ENCODE results near the gene PRPF6.

The PRPF6 gene

DNA sequence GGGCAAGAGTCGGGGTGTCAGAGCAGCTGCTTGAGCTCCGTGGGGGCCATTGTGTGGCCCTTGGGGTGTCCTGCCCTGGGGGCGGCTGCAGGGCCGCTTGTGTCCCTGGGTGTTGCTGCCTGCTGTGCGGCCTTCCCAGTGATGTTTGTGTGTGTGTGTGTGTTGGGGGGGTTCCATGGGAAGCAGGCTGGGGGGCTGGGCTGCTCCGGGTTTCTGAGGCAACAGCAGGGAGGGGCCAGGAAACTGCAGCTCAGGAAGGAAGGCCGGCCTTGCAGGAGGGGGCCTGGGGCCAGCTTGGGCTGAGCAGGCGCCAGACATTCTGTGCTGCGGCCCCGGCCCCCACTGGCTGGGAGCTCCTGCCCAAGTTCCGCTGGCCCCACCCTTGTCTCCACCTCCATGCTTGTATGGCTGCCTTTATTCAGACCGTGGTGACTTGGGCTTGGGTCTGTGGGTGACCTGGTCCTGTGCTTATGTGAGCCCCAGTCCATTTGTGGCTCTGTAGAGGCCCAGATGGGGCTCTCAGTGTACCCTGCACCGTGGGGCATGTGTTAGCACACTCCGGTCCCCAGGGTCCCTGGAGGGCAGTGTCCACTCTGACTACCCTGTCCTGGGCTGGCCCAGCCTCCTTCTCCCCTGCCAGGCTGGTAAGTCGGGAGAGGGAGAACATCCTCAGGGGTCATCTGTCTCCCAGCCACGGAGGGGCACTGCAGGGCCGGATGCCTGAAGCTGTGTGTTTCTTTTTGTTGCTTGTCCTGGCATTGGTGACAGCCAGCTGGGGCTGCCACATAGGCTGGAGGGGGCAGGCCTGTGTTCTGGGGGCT is 73.1 kb downstream of the PRPF6 start:
- Histone ChIP-seq H3K27me3 (ENCODE audit: control insufficient read depth, insufficient read depth, low read length) (peaks cover 5% of the 10 kb centered on the region), H3K9me3 (ENCODE audit: control insufficient read depth, insufficient read depth, low read length) (no peaks in the 10 kb centered on the region), H3K4me1 (ENCODE audit: control insufficient read depth, insufficient read depth, low read length) (peaks cover 8% of the 10 kb centered on the region; the same call in 1 of the 2 replicates), H3K36me3 (ENCODE audit: control insufficient read depth, insufficient read depth, low read length) (no peaks in the 10 kb centered on the region), H3K4me3 (ENCODE audit: low read length) (no peak overlapping the region), H3K27ac (ENCODE audit: low read length) (no peak overlapping the region)
- no peak for DNase-seq (ENCODE audit: low read depth, low spot score)
- no CpG with 5 or more reads among the region's 17 CpGs for WGBS (ENCODE audit: insufficient coverage, insufficient read length)

DNA sequence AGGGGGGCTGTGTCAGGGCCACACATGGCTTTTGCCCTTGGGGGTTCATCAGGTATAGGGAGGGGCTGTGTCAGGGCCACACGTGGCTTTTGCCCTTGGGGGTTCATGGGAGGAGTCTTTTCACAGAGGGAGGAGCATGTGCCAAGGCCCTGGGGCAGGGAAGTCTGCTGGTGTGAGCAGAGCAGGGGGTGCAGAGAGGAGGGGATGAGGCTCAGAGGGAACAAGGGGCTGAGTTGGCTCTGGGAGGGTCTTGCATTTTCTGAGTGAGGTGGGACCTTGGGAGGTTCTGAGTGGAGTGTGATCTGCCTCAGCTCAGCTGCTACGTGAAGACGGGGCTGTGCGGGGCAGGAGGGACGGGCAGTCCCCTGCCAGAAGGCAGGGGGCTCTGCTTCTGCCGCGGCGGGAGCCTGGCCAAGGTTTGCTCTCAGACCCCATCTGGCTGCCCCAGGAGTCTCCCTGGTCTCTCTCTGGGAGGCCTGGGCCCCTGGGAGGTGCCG is 74.5 kb downstream of the PRPF6 start:
- no peak overlapping the region for H3K4me3 ChIP-seq (ENCODE audit: low read length)
- DNase-seq (ENCODE audit: low read depth, low spot score), result no peak
- no peak overlapping the region for H3K27ac ChIP-seq (ENCODE audit: low read length)
- no peaks in the 10 kb centered on the region for H3K36me3 ChIP-seq (ENCODE audit: control insufficient read depth, insufficient read depth, low read length)
- WGBS (ENCODE audit: insufficient coverage, insufficient read length), result no CpG with 5 or more reads among the region's 9 CpGs
- H3K9me3 ChIP-seq (ENCODE audit: control insufficient read depth, insufficient read depth, low read length), result no peaks in the 10 kb centered on the region
- H3K4me1 ChIP-seq (ENCODE audit: control insufficient read depth, insufficient read depth, low read length), result peaks cover 6% of the 10 kb centered on the region; the same call in 1 of the 2 replicates
- H3K27me3 ChIP-seq (ENCODE audit: control insufficient read depth, insufficient read depth, low read length), result no peaks in the 10 kb centered on the region

DNA sequence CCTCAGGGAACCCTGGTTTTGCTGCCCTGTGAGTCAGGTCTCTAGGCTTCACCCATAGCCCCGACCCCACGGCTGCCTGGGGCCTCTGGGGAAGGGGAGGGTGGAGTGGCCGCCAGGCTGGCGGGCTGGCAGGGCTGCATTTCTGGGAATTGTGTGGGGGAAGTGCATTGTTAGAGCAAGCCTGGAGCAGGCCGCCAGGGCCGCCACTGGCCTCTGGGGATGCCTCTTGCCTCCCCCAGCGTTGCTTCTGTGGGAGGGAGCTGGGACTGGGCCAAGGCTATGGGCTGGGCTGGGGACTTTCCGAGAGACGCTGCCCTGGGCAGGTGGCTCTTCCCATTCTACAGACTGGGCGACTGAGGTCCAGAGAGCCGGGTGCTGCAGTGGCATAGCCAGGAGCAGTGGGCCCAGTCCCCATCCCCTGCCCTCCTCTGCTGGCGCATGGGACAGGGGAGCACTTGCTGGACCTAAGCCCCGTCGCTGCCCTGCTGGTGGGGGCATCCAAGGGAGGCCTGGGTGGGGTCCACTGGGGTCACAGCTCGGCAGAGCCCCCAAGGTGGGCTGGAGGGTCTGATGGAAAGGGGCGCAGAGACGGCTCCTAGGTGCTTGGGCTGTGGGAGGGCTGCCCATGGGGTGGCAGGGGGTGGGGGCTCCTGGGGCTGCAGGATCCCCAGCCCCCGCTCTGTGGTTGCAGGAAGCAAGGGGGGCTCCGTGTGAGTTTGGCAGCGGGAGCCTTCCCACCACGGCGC is 75.1 kb downstream of the PRPF6 start:
- no peaks in the 10 kb centered on the region for H3K27me3 ChIP-seq (ENCODE audit: control insufficient read depth, insufficient read depth, low read length)
- no peaks in the 10 kb centered on the region for H3K36me3 ChIP-seq (ENCODE audit: control insufficient read depth, insufficient read depth, low read length)
- no peak overlapping the region for H3K27ac ChIP-seq (ENCODE audit: low read length)
- no peak for DNase-seq (ENCODE audit: low read depth, low spot score)
- H3K9me3 ChIP-seq (ENCODE audit: control insufficient read depth, insufficient read depth, low read length), result no peaks in the 10 kb centered on the region
- WGBS (ENCODE audit: insufficient coverage, insufficient read length), result no CpG with 5 or more reads among the region's 22 CpGs
- no peak overlapping the region for H3K4me3 ChIP-seq (ENCODE audit: low read length)
- peaks cover 6% of the 10 kb centered on the region; the same call in 1 of the 2 replicates for H3K4me1 ChIP-seq (ENCODE audit: control insufficient read depth, insufficient read depth, low read length)

DNA sequence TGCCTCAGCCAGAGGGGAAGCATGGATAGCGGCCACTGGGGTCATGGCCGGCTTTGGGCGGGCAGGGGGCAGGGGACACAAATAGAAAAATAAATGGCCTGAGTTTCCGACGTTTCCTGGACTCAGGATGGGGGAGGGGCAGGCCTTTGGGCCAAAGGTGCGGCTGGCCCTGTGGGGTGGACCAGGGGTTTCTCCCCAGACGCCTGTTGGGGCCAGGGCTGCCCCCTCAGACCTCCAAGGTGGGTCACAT is 75.6 kb downstream of the PRPF6 start:
- H3K27ac ChIP-seq (ENCODE audit: low read length), result no peak overlapping the region
- no peaks in the 10 kb centered on the region for H3K27me3 ChIP-seq (ENCODE audit: control insufficient read depth, insufficient read depth, low read length)
- H3K4me1 ChIP-seq (ENCODE audit: control insufficient read depth, insufficient read depth, low read length), result peaks cover 6% of the 10 kb centered on the region; the same call in 1 of the 2 replicates

DNA sequence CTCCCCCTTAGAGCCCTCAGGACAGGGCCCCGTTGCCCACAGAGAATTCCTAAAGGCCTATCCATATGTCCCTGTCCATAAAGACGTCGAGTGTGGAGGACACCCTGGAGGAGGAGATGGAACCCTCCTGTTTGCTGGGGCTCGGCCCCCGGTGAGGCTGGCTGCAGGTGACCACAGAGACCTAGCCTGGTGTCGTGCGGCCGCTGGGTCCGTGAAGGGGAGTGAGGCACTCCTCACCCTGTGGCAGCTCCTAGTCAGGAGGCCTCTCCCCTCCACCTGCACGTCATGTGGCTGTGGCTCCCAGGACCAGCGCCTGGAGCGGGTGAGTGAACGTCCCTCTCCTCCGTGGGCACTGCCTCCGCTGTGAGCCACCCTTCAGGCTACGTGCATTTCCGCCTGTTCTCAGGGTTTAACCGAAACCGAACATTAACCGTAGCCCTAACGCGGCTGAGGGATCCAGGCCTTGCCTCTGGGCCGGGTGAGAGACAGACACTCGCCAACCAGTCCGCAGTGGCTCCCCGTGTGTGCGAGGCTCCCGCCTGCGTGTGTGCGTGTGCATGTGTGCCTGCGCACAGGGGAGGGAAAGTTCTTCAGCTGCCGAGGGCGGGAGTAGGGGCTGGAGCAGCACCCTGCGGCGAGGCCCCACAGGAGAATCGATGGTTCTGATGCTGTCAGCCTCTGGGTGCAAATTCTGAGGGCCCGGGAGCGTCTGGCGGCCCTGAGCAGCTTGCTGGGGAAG is 76.1 kb downstream of the PRPF6 start:
- DNase-seq (ENCODE audit: low read depth, low spot score), result no peak
- H3K9me3 ChIP-seq (ENCODE audit: control insufficient read depth, insufficient read depth, low read length), result no peaks in the 10 kb centered on the region
- peaks cover 6% of the 10 kb centered on the region for H3K4me1 ChIP-seq (ENCODE audit: control insufficient read depth, insufficient read depth, low read length)
- H3K27me3 ChIP-seq (ENCODE audit: control insufficient read depth, insufficient read depth, low read length), result no peaks in the 10 kb centered on the region
- H3K4me3 ChIP-seq (ENCODE audit: low read length), result no peak overlapping the region
- H3K36me3 ChIP-seq (ENCODE audit: control insufficient read depth, insufficient read depth, low read length), result no peaks in the 10 kb centered on the region
- WGBS (ENCODE audit: insufficient coverage, insufficient read length), result no CpG with 5 or more reads among the region's 39 CpGs
- no peak overlapping the region for H3K27ac ChIP-seq (ENCODE audit: low read length)

More for the DNA sequence above, 75.6 kb downstream of the PRPF6 start:
- Histone ChIP-seq H3K36me3 (ENCODE audit: control insufficient read depth, insufficient read depth, low read length) (no peaks in the 10 kb centered on the region), H3K9me3 (ENCODE audit: control insufficient read depth, insufficient read depth, low read length) (no peaks in the 10 kb centered on the region), H3K4me3 (ENCODE audit: low read length) (no peak overlapping the region)
- DNase-seq (ENCODE audit: low read depth, low spot score), result no peak
- no CpG with 5 or more reads among the region's 7 CpGs for whole genome bisulfite sequencing (ENCODE audit: insufficient coverage, insufficient read length)

DNA sequence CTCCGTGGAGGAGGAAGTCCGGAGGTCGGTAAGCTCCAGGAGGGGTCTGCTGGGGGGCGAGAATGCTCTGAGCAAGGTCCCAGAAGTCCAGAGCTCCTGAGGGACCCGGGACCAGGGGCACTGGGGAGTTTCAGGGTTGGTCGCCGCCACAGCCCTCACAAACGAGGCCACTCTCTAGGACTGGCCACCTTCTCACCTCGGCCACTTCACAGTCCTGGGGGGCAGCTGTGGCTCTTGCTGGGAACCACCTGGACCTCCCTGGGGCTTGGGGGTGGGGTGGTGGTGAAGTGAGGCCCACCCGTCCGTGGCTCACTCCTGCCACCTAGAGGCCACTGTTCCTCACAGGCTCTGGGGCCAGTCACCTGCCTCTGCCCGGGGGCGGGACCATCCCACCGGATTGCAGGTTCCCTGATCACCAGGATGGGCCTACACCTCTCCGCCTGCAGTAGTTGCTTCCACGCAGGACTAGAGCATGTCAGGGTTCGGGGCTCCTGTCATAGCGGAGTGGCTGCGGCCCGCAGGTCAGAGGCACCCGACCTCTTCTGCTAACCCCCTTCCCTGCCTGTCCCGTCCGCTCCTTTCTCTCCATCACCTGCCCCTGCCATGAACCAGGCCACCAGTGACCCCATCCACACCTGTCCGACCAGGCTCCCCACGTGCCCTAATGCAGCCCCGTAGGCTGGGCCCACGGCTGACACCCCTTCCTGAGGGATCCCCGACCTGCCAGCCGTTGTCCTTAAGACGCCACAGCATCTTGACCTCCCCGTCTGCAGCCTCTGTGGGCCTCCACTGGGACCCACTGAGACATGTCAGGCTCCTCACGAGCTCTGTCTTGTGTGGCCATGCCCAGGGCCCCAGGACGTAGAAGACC is 76.9 kb downstream of the PRPF6 start:
- WGBS (ENCODE audit: insufficient coverage, insufficient read length), result no CpG with 5 or more reads among the region's 33 CpGs
- DNase-seq (ENCODE audit: low read depth, low spot score), result no peak
- H3K4me3 ChIP-seq (ENCODE audit: low read length), result no peak overlapping the region

DNA sequence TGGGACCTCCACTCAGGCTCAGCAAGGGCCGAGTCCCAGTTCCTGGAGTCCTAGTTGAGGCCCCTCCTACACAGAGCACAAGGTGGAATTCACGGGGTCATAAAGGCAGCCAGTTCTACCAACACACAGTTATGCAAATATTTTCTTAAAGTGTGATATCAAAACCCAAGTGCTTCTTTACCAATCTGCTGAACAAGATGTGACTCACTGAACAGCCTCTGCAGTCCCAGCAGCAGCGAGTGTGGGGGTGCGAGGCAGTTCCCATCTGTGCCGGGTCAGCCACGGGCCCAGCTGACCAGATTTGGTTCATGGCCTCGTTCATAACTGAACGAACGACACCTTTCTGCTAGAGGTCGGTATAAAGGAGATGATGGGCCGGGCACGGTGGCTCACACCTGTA is 77.6 kb downstream of the PRPF6 start:
- WGBS (ENCODE audit: insufficient coverage, insufficient read length), result no CpG with 5 or more reads among the region's 12 CpGs
- H3K4me3 ChIP-seq (ENCODE audit: low read length), result no peak overlapping the region
- no peak overlapping the region for H3K27ac ChIP-seq (ENCODE audit: low read length)
- DNase-seq (ENCODE audit: low read depth, low spot score), result no peak
- peaks cover 6% of the 10 kb centered on the region for H3K4me1 ChIP-seq (ENCODE audit: control insufficient read depth, insufficient read depth, low read length)
- no peaks in the 10 kb centered on the region for H3K36me3 ChIP-seq (ENCODE audit: control insufficient read depth, insufficient read depth, low read length)
- H3K9me3 ChIP-seq (ENCODE audit: control insufficient read depth, insufficient read depth, low read length), result no peaks in the 10 kb centered on the region
- no peaks in the 10 kb centered on the region for H3K27me3 ChIP-seq (ENCODE audit: control insufficient read depth, insufficient read depth, low read length)

More for the DNA sequence above, 76.9 kb downstream of the PRPF6 start:
- H3K9me3 ChIP-seq (ENCODE audit: control insufficient read depth, insufficient read depth, low read length), result no peaks in the 10 kb centered on the region
- no peaks in the 10 kb centered on the region for H3K36me3 ChIP-seq (ENCODE audit: control insufficient read depth, insufficient read depth, low read length)
- H3K4me1 ChIP-seq (ENCODE audit: control insufficient read depth, insufficient read depth, low read length), result peaks cover 6% of the 10 kb centered on the region
- no peaks in the 10 kb centered on the region for H3K27me3 ChIP-seq (ENCODE audit: control insufficient read depth, insufficient read depth, low read length)
- no peak overlapping the region for H3K27ac ChIP-seq (ENCODE audit: low read length)

DNA sequence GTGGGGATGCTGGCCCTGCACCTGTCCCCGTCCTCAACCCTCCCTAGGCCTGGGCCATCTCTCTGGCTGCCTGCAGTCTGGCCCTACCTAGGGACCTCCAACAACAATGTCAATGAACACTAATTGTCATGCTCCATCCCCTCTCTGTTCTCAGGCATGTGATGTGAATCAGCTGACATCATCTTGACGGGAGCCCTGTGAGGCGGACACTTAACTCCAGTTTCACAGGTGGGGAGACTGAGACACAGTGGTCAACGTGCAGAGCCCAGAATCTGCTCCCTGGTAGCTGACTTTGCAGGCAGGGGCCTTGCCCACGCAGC is 81.3 kb downstream of the PRPF6 start:
- Histone ChIP-seq H3K27me3 (ENCODE audit: control insufficient read depth, insufficient read depth, low read length) (no peaks in the 10 kb centered on the region), H3K36me3 (ENCODE audit: control insufficient read depth, insufficient read depth, low read length) (no peaks in the 10 kb centered on the region), H3K4me1 (ENCODE audit: control insufficient read depth, insufficient read depth, low read length) (peaks cover 4% of the 10 kb centered on the region), H3K27ac (ENCODE audit: low read length) (no peak overlapping the region), H3K4me3 (ENCODE audit: low read length) (no peak overlapping the region; the same call in 1 of the 2 replicates), H3K9me3 (ENCODE audit: control insufficient read depth, insufficient read depth, low read length) (no peaks in the 10 kb centered on the region)
- no CpG with 5 or more reads among the region's 5 CpGs for WGBS (ENCODE audit: insufficient coverage, insufficient read length)
- DNase-seq (ENCODE audit: low read depth, low spot score), result no peak

DNA sequence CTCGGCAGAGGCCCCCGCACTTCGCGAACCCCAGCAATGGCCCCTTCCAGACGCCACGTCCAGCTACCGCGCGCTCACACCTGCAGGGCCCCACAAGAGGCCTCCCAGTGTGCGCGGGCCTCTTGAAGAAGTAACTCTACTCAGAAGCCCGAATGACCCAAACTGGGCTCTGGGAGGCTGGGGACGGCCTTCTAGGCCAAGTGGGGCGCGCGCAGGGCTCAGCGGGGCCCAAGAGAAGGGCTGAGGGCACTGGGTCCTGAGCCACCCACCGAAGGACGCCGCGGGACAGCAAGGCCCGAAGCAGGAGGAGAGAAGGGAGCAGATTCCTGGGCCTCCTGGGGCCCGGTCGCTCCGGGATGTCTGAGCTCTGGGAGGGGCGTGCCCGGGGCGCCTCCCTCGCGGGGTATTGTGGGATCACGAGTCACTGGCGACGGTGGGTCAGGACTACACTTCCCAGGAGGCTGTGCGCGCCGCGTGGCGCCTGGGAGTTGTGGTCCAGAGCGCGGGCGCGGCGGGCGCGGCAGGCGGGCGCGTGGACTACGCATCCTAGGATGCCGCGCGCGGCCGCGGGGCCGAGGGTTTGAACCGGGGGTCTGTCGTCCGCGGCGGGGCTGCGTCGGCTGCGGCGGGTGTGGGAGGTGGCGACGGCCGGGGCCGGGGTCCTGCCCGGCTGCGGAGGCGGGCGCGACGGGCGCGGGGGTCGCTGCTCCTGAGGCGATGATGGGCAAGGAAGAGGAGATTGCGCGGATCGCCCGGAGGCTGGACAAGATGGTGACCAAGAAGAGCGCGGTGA is 81.9 kb downstream of the PRPF6 start, which contains the start of gene TCEA2:
TSS of gene TCEA2 (plus strand) at position 603 of the 793 bp plus-strand sequence. CDS start at position 718, 115 bp downstream.
- no peaks in the 10 kb centered on the region for H3K36me3 ChIP-seq (ENCODE audit: control insufficient read depth, insufficient read depth, low read length)
- H3K9me3 ChIP-seq (ENCODE audit: control insufficient read depth, insufficient read depth, low read length), result no peaks in the 10 kb centered on the region
- WGBS (ENCODE audit: insufficient coverage, insufficient read length), result no CpG with 5 or more reads among the region's 85 CpGs
- H3K27me3 ChIP-seq (ENCODE audit: control insufficient read depth, insufficient read depth, low read length), result no peaks in the 10 kb centered on the region
- no peak within 1 kb of the TSS for H3K27ac ChIP-seq (ENCODE audit: low read length)
- peak within 1 kb of the TSS; percentile 64 for H3K4me3 ChIP-seq (ENCODE audit: low read length)
- H3K4me1 ChIP-seq (ENCODE audit: control insufficient read depth, insufficient read depth, low read length), result peaks cover 2% of the 10 kb centered on the region; the same call in 1 of the 2 replicates
- DNase-seq (ENCODE audit: low read depth, low spot score), result peak; percentile 88

All from iPS DF 6.9 (cell line).